Left lung (tissue), 10 donors: Measurements from ENCODE around the gene MAP3K7. TPM values are rescaled to one million over a fixed set of nuclear protein-coding genes. Genes with fewer than 3 reads are reported as not detected.

Source experiments
- ATAC-seq: fragments of 200-7000 bp; cut with Tn5 transposase; one replicate; pipeline ENCODE4 v1.9.1; 2020; ENCODE audit warnings: moderate library complexity
- DNase-seq, 4 donors: peaks; one replicate each; pipeline ENCODE4 v3.0.0-alpha.2; 2013 to 2020
- H3K27ac ChIP-seq, 2 donors: fragments of 200-600 bp; sonication (generic) in 1 of 2; one replicate each; pipeline versions ENCODE4 v1.5.0 to v1.8.0; 2020 to 2021
- H3K27me3 ChIP-seq, 2 donors: fragments of 200-600 bp; sonication (generic) in 1 of 2; one replicate each; pipeline versions ENCODE4 v1.5.0 to v1.8.0; 2020 to 2021
- H3K36me3 ChIP-seq, 2 donors: fragments of 200-600 bp; sonication (generic) in 1 of 2; one replicate each; pipeline versions ENCODE4 v1.5.0 to v1.8.0; 2020 to 2021
- H3K4me1 ChIP-seq, 2 donors: fragments of 200-600 bp; one replicate each; pipeline ENCODE4 v1.8.0; 2021
- H3K4me3 ChIP-seq, 2 donors: fragments of 200-600 bp; sonication (generic) in 1 of 2; one replicate each; pipeline versions ENCODE4 v1.5.0 to v1.8.0; 2020 to 2021; ENCODE audit warnings: mild to moderate bottlenecking in 1 of 2
- H3K9me3 ChIP-seq, 2 donors: fragments of 200-600 bp; sonication (generic) in 1 of 2; one replicate each; pipeline versions ENCODE4 v1.5.0 to v1.8.0; 2020 to 2021
- intact Hi-C, 2 donors: fragments of 100-400 bp; cut with DNase I; formaldehyde crosslinking; loops; one replicate each; pipeline versions ENCODE4 v1.11.2 to v1.14.2; 2022
- polyA plus RNA-seq, 6 donors: library from polyadenylated mRNA; unstranded; fragments of 120-200 nt; gene quantifications; one replicate each; pipeline ENCODE4 v1.2.1, GENCODE V29; 2013; ENCODE audit not compliant: insufficient read length in 6 of 6
- total RNA-seq, 2 donors: library from RNA; stranded (reverse); fragmentation: NEBNext Ultra II Directional; extraction: Animal tissue kit (Norgen Biotek cat#: 25700); gene quantifications; one replicate each; pipeline ENCODE4 v1.2.1, GENCODE V29; 2021
- TF ChIP-seq, protein P1 (sequence below), 2 donors: fragments of 200-600 bp; sonication (generic) in 1 of 2; IDR thresholded peaks; one replicate each; pipeline versions ENCODE4 v1.5.0 to v1.8.0; 2021; ENCODE audit warnings: antibody characterized with exemption in 2 of 2
- donor health status: DM: no; HTN: yes; CAD: no.
- donor health status: DM: no; HTN: no; CAD: no.

Gene MAP3K7
- total and polyA plus RNA-seq, 8 donors, result 19.5 to 52.9 (median 45.8) TPM

DNA sequence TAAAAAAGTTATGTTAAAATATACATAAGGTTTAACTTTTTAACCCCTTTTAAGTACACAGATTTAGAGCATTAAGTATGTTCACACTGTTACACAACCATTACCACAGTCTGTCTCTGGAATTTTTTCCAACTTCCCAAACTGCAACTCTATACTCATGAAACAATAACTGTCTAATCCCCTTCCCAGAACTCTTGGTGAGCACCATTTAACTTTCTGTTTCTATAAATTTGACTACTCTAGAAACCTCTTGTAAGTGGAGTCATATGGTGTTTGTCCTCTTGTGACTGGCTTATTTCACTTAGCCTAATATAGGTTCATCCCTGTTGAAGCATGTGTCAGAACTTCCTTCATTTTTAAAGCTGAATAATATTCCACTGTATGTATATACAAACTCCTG, 98.1 kb downstream of the MAP3K7 start:
- DNase-seq, result no peak
- H3K9me3 ChIP-seq, result peaks cover 0 to 7% of the 10 kb centered on the region in 2 donors
- no peaks in the 10 kb centered on the region for H3K27me3 ChIP-seq
- TF ChIP-seq, protein P1, sequence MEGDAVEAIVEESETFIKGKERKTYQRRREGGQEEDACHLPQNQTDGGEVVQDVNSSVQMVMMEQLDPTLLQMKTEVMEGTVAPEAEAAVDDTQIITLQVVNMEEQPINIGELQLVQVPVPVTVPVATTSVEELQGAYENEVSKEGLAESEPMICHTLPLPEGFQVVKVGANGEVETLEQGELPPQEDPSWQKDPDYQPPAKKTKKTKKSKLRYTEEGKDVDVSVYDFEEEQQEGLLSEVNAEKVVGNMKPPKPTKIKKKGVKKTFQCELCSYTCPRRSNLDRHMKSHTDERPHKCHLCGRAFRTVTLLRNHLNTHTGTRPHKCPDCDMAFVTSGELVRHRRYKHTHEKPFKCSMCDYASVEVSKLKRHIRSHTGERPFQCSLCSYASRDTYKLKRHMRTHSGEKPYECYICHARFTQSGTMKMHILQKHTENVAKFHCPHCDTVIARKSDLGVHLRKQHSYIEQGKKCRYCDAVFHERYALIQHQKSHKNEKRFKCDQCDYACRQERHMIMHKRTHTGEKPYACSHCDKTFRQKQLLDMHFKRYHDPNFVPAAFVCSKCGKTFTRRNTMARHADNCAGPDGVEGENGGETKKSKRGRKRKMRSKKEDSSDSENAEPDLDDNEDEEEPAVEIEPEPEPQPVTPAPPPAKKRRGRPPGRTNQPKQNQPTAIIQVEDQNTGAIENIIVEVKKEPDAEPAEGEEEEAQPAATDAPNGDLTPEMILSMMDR (IDR thresholded peaks at IDR 0.05), result no peak
- H3K4me1 ChIP-seq, result no peaks in the 10 kb centered on the region
- intact Hi-C loops, result loop anchor here in 1 of 2 donors (10.0 kb wide), 1 partner anchor 544 kb away; no protein-coding TSS in a partner anchor
- no peak overlapping the region for H3K4me3 ChIP-seq
- no peak for ATAC-seq
- H3K36me3 ChIP-seq, result no peaks in the 10 kb centered on the region
- H3K27ac ChIP-seq, result no peak overlapping the region

DNA sequence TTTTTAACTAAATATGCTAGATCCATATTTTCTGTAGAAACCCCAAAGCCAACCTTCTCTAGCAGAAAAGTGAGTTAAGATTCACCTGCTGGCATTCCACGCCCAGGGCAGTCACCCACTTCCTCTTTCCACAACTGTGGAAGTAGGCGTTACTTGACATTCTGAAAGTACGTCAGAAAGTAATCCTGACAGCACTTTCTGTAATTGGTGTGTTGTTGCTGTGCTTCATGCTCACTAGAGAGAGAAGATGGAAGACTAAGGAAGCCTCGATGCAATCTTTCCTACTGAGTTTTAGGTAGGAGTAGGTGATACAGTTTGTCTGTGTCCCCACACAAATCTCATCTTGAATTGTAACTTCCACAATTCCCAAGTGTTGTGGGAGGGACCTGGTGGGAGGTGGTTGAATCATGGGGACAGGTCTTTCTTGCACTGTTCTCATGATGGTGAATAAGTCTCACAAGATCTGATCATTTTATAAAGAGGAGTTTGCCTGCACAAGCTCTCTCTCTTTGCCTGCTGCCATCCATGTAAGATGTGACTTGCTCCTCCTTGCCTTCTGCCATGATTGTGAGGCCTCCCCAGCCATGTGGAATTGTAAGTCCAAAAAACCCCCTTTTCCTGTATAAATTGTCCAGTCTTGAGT, 101.1 kb downstream of the MAP3K7 start:
- H3K4me1 ChIP-seq, result no peaks in the 10 kb centered on the region
- no peaks in the 10 kb centered on the region for H3K27me3 ChIP-seq
- no peaks in the 10 kb centered on the region for H3K36me3 ChIP-seq
- H3K9me3 ChIP-seq, result peaks cover 0 to 7% of the 10 kb centered on the region in 2 donors
- no peak overlapping the region for H3K4me3 ChIP-seq
- intact Hi-C loops, result loop anchor here in 1 of 2 donors (10.0 kb wide), 1 partner anchor 541 kb away; no protein-coding TSS in a partner anchor
- TF ChIP-seq, protein P1 (IDR thresholded peaks at IDR 0.05), result no peak
- no peak overlapping the region for H3K27ac ChIP-seq
- no peak for ATAC-seq
- no peak for DNase-seq

DNA sequence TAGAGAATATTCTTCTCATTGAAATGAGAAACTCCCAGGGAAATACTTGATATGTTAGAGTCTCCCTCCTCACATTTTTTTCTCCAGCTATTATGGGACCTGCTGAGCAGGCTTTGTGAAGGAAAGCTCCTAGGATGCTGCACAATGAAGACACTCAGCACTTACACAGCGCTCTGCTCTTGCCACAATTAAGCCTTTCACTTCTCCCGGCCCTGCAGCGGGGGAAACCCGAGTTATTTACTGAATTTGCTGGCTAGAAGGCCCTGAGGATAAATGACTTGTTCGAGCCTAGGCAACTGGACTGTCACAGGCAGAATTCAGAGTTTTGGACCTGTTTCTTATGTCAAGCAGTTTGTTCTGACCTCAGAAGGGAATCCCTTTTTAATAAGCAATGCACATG, 102.0 kb downstream of the MAP3K7 start:
- Histone ChIP-seq H3K4me3 (no peak overlapping the region), H3K27me3 (no peaks in the 10 kb centered on the region), H3K4me1 (no peaks in the 10 kb centered on the region), H3K36me3 (no peaks in the 10 kb centered on the region), H3K27ac (no peak overlapping the region), H3K9me3 (peaks cover 0 to 7% of the 10 kb centered on the region in 2 donors)
- TF ChIP-seq, protein P1 (IDR thresholded peaks at IDR 0.05), result no peak
- intact Hi-C loops, result loop anchor here in 1 of 2 donors (10.0 kb wide), 1 partner anchor 540 kb away; no protein-coding TSS in a partner anchor
- ATAC-seq (no peak), DNase-seq (no peak)

DNA sequence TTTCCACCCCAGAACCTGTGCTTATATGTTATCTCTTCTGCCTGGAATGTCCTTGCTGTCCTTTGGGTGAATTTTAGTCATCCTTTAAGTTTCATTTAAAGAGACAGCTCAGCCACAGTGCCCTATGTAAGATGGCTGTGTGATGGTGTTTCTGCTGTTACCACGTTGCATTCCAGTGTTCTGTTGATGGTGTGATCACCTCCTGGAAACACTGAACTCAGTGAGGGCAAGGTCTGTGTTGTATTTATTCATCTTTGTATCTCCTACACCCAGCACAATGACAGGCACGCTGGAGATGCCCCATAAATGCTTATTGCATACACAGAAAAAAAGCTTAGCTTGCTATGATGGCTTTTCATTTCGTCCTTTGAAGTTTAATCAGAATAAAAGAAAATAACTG, 102.5 kb downstream of the MAP3K7 start:
- intact Hi-C loops, result loop anchor here in 1 of 2 donors (10.0 kb wide), 1 partner anchor 540 kb away; no protein-coding TSS in a partner anchor
- no peak for ATAC-seq
- no peak for DNase-seq

DNA sequence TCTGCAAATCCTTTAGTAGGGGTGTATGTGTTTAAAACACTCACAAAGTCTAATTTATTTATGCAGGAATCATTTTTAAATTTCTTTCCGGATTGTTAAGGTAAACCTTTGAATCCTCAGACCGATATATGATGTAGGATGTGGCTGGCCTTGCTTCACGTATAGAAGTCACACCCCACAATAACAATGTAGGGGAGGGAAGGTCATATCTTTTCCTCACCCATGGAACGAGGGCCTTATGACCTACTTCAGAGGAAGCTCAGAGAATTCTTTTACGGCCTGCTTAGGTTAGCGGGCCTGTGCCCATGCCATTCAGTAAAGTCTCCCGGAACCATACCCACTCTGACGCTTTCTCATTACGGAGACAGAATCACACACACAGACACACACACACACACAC, 102.9 kb downstream of the MAP3K7 start:
- intact Hi-C loops, result loop anchor here in 1 of 2 donors (10.0 kb wide), 1 partner anchor 539 kb away; no protein-coding TSS in a partner anchor
- TF ChIP-seq, protein P1 (IDR thresholded peaks at IDR 0.05), result no peak
- Histone ChIP-seq H3K4me3 (no peak overlapping the region), H3K27ac (no peak overlapping the region), H3K4me1 (peaks cover 0 to 4% of the 10 kb centered on the region in 2 donors), H3K9me3 (peaks cover 0 to 7% of the 10 kb centered on the region in 2 donors), H3K27me3 (no peaks in the 10 kb centered on the region), H3K36me3 (no peaks in the 10 kb centered on the region)
- DNase-seq (no peak), ATAC-seq (no peak)

More for the DNA sequence above, 102.5 kb downstream of the MAP3K7 start:
- Histone ChIP-seq H3K9me3 (peaks cover 0 to 7% of the 10 kb centered on the region in 2 donors), H3K4me1 (no peaks in the 10 kb centered on the region), H3K27ac (no peak overlapping the region), H3K4me3 (no peak overlapping the region), H3K36me3 (no peaks in the 10 kb centered on the region), H3K27me3 (no peaks in the 10 kb centered on the region)
- TF ChIP-seq, protein P1 (IDR thresholded peaks at IDR 0.05), result no peak
